CD4-positive, alpha-beta T cell treated with Interleukin-21 for 1 hour (primary cell): ENCODE data around the gene WDR5.

Experiments
- DNase-seq: peaks from one replicate; pipeline ENCODE4 v3.0.0-alpha.2; 2020

Gene WDR5

GRCh38 chr9:134174526-134175290, 38.8 kb downstream of the WDR5 start:
- no peak for DNase-seq

DNA sequence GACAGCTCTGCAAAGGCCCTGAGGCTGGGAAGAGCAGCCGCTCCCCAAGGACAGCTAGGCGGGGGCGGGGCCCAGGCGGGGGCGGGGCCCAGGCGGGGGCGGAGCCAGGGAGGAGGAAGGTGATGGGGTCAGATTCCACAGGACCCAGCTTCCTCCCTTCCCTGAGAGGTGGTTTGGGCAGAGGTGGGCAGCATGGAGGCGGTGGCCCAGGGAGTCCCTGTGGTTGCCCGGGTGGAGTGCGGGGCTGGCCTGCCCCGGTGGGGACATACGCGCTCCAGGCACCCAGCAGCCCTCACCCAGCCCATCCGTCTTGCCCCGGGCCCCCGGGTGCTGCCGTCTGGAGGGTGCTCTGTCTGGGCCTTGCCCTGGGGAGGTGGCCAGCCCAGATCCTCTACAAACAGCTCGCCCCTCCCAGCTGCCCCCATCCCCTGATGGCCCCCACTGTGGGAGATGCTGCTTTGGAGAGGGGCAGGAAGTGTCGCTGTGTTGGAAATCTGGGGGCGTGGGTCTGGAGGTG, 39.5 kb downstream of the WDR5 start:
- no peak for DNase-seq

- no peak for DNase-seq
These were observed 40.1 kb downstream of the WDR5 start for GRCh38 chr9:134175808-134176598.

DNA sequence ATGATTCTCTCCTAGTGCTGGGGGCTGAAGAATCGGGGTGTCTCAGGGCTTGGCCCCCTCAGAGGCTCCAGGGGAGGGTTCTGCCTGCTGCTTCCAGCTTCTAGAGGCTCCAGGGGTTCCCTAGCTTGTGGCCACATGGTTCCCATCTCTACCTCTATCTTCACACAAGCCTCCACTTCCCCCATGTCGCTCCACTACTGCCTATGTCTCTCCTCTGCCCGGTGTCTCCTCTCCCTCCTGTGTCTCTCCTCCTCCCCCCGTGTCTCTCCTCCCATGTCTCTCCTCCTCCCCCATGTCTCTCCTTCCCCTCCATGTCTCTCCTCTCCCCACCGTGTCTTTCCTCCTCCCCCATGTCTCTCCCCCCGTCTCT, 40.7 kb downstream of the WDR5 start:
- no peak for DNase-seq

- no peak for DNase-seq
These were observed 41.3 kb downstream of the WDR5 start for GRCh38 chr9:134177186-134177585.

DNA sequence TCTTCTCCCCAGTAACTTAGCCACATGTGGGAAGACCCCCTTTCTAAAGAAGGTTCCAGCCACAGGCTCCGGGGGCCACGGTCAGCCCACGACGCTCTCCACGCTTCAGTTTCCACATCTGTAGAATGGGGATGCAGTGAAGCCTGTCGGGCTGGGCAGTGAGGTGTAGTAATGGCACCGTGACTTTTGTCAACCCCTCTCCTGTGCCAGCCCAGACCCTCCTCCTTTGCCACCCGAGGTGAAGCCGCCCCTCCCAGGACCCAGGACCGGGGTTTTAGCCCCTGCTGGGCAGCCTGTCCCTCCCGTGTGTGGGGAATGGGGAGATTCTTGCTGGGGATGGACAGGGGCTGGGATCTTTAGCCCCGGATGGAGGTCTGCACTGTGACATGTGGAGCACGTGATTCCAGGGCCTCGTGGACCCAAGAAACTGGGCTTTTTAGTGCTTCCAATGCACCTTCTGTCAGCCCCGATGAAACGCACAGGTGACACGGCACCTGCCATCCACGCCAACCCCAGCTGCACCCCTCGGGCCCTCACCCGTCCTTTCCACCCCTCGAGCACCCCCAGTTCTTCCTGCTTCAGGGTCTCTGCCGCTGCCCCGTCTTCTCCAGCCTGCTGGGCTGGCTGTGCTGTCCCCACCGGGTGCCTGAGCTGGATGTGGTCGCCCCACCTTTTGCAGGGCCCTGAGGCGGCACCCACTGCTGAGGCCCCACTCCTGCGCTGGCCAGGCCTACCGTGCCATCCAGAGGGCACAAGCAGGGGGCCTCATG, 41.9 kb downstream of the WDR5 start:
- no peak for DNase-seq

GRCh38 chr9:134178394-134178767, 42.5 kb downstream of the WDR5 start:
- DNase-seq = no peak

GRCh38 chr9:134178768-134179551, 43.1 kb downstream of the WDR5 start:
- no peak for DNase-seq

DNA sequence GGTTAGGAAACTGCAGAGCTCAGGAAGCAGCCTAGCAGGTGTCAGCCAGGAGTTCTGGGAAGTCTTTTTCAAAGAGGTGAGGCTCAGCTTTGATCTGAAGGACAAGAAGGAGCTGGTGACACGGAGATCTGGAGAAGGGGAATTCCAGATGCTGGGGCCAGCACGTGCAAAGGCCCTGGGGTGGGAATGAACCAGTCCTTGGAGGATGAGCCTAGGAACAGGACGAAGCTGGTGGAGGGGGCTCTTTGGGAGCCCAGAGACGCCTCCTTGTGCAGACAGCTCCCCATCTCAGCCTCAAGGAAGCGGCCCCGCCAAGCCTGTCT, 43.7 kb downstream of the WDR5 start:
- no peak for DNase-seq

- no peak for DNase-seq
These were observed 44.3 kb downstream of the WDR5 start for GRCh38 chr9:134179918-134180785.

DNA sequence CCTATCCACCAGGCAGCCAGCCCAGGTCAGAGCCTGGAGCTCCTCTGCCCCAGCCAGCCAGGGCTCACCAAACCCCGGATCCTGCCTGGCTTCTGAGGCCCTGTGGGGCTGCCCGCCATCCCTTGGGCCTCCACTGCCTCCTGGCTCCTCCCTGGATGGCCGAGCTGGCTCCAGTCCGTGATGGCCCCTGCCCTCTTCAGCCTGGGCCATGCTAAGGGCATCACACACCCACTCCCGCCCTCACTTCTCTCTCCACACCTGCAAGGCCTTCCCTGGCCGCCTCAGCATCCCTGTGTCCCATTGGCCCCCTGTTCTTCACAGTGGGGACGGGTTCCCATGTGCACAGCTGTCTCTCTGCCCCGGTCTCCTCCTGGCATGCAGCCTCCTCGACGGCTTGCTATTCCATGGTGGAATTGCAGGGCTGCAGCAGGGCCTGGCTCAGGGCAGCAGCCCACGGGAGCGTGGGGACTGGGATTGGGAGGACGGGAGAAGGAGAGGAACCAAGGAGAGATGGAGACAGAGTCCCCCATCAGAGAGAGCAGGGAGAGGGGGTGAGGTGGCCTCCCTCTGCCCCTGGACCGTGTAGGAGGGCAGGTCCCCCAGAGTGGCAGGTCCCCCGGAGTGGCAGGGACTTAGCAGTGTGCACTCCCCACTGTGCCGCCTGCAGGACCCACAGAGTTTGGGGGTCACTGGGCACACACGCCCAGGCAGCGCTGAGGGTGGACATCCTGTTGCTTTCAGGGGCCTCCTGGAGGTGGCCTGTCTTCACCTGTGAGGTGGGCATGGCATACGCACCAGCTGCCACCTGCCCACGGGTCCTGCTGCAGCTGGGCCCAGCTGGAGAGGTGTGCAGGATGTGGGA, 45.1 kb downstream of the WDR5 start:
- DNase-seq = no peak

- peak; percentile 22 for DNase-seq
These were observed 45.8 kb downstream of the WDR5 start for GRCh38 chr9:134181648-134182034.

- peak; percentile 10 for DNase-seq
These were observed 46.7 kb downstream of the WDR5 start for GRCh38 chr9:134182554-134183085.

- DNase-seq = peak; percentile 45
These were observed 49.7 kb downstream of the WDR5 start for GRCh38 chr9:134185536-134186011.

DNA sequence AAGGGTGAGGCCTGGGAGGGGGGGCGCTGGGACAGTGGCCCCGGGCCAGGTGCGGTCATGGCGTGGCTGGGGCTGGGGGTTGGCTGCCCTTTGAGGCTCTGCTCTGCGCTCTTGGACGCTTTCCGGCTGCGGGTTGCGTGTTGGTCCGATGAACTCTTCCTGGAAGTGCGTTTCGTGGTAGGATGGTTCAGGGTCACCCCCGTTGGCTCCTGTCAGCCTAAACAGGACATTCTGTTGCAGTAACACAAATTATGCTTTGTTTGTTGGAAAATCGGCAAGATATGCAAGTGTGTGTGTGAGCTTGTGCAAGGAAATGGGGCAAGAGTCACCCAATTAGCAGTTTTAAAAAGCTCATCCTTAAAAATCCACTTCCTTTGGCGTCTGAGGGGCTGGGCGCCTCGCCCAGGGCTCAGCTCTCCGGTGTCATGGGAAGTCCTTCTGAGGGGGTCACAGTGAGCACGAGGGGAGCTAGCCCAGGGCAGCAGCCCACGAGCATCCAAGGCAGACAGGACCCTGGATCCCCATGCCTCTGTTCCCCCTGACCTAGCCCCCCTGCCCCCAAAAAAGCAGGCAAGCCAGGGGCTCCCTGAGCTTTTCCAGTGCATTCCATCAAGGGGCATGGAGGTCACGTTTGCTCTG, 50.7 kb downstream of the WDR5 start:
- no peak for DNase-seq

- DNase-seq = peak; percentile 15
These were observed 51.2 kb downstream of the WDR5 start for GRCh38 chr9:134187110-134187531.

DNA sequence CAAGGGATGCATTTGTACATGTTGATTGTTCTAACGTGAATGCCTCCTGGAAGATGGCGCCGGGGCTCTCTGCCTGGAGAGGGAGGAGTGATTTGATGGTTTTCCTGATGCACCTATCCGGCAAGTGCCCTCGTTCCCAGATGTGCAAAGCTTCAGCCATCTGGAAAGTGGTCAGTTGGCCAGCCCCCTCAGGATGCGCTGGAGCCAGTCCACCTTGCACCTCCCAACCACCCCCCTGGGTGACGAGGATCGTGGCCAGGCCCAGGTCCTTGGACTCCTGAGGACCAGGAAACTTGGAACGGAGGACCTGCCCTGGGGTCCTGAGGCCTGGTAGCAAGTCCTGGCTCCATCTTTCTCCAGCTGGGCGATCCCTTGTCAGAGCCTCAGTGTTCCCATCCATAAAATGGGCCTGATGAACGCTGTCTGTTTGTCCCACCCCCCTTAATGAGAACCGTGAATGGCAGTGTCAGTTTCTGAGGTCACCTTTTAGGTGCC, 52.1 kb downstream of the WDR5 start:
- no peak for DNase-seq

- DNase-seq = no peak
These were observed 52.7 kb downstream of the WDR5 start for GRCh38 chr9:134188386-134189144.

GRCh38 chr9:134189145-134189469, 53.2 kb downstream of the WDR5 start:
- DNase-seq = no peak
